ENCODE results near the gene ARL9. TPM values are rescaled to one million over a fixed set of nuclear protein-coding genes. Genes with fewer than 3 reads are reported as not detected.
"Not testable (repeated sequence)": the region's sequence is repeated elsewhere in the genome, so short reads cannot be mapped to it uniquely, and the experiment has no call there.

ARL9 gene, protein sequence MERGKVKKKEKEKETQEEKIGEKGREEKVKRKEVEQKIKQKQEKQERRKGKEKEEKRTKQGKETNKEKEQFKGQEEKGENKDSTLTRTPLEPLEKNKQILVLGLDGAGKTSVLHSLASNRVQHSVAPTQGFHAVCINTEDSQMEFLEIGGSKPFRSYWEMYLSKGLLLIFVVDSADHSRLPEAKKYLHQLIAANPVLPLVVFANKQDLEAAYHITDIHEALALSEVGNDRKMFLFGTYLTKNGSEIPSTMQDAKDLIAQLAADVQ
- 1 to 10 TPM in 2 of 3 donors, under 1 TPM in 1; 0.24 to 1.9 (median 1.5) TPM for polyA plus RNA-seq (ENCODE audit: insufficient read length in 3 of 3)

- DNase-seq (ENCODE audit: low read depth in 3 of 3, low spot score in 2 of 3): peak in 2 of 3 donors; percentile 29 to 33
These were observed at the start of gene ARL9 for GRCh38 chr4:56505269-56506130. Gene ARL9, plus strand, starts transcription at chr4:56505791. Its CDS starts 72 bp downstream, at chr4:56505863.

GRCh38 chr4:56460085-56460484, 45.5 kb upstream of the ARL9 start:
- no peak for DNase-seq (ENCODE audit: low read depth in 3 of 3, low spot score in 2 of 3)

- DNase-seq (ENCODE audit: low read depth in 3 of 3, low spot score in 2 of 3): no peak
These were observed 43.4 kb upstream of the ARL9 start for GRCh38 chr4:56462157-56462556.

GRCh38 chr4:56463711-56464110, 41.9 kb upstream of the ARL9 start:
- no peak for DNase-seq (ENCODE audit: low read depth in 3 of 3, low spot score in 2 of 3)

DNA sequence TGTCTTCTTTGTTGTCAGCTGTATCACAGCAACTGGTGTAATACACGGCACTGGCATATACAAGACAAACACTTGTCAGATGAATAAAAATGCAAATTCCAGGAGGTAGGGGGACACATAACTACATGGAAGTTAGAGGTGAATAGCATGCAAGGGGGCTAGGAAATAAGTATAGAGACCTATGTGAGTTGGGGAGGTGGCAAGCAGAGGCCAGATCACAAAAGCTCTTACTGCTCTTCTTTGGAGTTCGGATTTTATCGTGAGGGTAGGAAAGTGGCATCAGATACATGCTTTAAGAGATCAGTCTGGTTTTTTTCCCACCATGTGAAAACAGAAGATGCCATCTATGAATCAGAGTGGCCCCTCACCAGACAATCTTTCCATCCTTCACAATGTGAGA, 41.0 kb upstream of the ARL9 start:
- DNase-seq (ENCODE audit: low read depth in 3 of 3, low spot score in 2 of 3): no peak

- DNase-seq (ENCODE audit: low read depth in 3 of 3, low spot score in 2 of 3): no peak
These were observed 39.8 kb upstream of the ARL9 start for GRCh38 chr4:56465599-56466295.

DNA sequence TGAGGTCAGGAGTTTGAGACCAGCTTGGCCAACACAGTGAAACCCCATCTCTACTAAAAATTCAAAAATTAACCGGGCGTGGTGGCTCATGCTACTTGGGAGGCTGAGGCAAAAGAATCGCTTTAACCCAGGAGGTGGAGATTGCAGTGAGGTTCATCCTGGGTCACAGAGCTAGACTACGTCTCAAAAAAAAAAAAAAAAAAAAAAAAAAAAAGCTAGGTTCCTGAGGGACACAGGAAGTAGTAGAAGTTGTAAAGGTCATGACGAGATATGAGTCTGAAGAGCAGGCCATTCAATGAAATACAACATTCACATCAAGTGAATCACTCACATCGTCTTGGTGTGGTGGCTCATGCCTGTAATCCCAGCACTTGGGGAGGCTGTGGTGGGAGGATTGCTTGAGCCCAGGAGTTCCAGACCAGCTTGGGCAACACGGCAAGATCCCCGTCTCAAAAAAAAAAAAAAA, 39.3 kb upstream of the ARL9 start:
- DNase-seq (ENCODE audit: low read depth in 3 of 3, low spot score in 2 of 3): not testable (repeated sequence)

- DNase-seq (ENCODE audit: low read depth in 3 of 3, low spot score in 2 of 3): no peak
These were observed 38.7 kb upstream of the ARL9 start for GRCh38 chr4:56466910-56467283.

- peak; percentile 70 to 86 (median 80) for DNase-seq (ENCODE audit: low read depth in 3 of 3, low spot score in 2 of 3)
These were observed 38.1 kb upstream of the ARL9 start, which contains the start of gene SRP72 for GRCh38 chr4:56467284-56468096. Gene SRP72, plus strand, starts transcription at chr4:56467617. Its CDS starts 19 bp downstream, at chr4:56467636.

DNA sequence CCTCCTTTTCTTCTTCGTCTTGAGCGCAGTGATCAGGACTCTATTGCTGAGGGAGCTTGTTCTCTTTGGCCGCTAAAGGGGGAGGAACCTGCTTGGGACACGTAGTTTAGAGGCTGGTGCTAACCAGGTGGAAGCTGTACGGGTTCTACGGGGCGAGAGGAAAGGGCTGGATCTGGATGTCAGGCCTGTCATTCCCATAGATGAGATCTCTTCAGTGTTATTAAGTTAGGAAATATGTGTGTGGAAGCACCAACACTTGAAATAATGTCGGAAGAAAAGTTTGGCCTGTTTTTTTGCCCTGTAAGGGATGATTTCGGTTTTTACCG, 37.5 kb upstream of the ARL9 start:
- peak in 2 of 3 donors; percentile 25 to 27 for DNase-seq (ENCODE audit: low read depth in 3 of 3, low spot score in 2 of 3)

GRCh38 chr4:56469489-56470210, 35.9 kb upstream of the ARL9 start:
- DNase-seq (ENCODE audit: low read depth in 3 of 3, low spot score in 2 of 3): no peak

DNA sequence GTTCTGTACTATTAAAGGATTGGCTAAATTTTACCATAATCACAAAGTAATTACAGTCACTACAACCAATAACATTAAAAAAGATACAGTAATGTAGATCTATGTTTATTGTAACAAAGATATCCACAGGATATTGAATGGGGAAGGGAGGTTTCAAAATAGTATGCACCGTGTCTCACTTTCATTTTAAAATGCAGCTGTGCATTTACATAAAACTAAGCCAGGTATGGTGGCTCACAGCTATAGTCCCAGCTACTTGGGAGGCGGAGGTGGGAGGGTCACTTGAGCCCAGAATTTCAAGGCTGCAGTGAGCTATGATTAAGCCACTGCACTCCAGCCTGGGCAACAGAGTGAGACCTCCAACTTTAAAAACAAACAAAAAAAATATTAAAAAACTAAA, 29.7 kb upstream of the ARL9 start:
- DNase-seq (ENCODE audit: low read depth in 3 of 3, low spot score in 2 of 3): no peak

DNA sequence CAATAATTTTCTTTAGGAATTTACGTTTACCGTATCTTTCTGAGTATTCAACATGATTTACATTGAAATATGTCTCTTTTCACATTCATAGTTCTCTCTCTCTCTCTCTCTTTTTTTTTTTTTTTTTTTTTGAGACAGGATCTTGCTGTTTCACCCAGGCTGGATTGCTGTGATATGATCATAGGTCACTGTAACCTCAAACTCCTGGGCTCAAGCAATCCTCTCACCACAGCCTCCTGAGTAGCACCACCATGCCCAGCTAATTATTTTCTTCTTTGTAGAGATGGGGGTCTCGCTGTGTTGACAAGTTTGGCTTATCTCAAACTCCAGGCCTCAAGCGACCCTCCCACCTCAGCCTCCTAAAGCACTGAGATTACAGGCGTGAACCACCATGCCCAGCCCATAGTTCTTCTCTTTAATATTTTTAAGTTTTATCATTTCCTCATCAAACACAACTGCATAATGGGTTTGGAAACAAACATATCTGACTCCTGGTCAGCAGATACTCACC, 28.3 kb upstream of the ARL9 start:
- DNase-seq (ENCODE audit: low read depth in 3 of 3, low spot score in 2 of 3): no peak

DNA sequence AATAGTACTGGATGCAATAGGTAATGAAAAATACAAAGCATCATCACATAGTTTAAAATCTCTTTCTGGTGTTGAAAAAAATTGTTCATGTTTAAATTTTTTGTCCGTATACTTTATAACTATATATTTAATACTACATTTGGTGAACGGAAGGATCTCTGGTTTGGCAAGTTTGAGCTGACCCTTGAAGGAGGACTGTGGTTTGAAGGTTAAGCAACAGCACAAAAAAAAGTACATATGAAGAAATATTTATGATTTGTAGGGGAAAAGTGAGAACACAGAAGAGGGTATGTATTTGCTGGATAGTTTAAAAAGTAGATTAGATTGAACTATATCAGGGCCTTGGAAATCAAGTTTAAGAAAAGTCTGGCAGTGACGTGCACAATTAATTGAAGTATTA, 24.9 kb upstream of the ARL9 start:
- no peak for DNase-seq (ENCODE audit: low read depth in 3 of 3, low spot score in 2 of 3)

DNA sequence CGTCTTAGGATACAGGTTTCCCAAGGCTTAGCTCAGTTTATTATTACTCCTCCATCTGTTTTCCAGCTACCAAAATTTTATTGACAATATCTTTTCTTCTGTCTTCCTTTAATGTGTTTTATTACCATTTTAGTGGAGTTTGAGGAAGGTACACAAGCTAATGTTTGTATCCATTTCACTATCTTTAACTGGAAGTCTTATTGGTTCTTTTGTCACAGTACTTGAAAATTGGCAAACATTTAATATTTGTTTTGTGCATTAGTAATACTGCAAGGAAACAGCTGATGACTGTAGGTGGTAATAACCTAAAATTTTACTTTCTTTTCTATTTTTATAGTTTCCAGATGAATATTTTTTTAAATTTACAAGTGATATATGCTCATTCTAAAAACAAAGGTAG, 9.3 kb upstream of the ARL9 start:
- no peak for DNase-seq (ENCODE audit: low read depth in 3 of 3, low spot score in 2 of 3)

DNA sequence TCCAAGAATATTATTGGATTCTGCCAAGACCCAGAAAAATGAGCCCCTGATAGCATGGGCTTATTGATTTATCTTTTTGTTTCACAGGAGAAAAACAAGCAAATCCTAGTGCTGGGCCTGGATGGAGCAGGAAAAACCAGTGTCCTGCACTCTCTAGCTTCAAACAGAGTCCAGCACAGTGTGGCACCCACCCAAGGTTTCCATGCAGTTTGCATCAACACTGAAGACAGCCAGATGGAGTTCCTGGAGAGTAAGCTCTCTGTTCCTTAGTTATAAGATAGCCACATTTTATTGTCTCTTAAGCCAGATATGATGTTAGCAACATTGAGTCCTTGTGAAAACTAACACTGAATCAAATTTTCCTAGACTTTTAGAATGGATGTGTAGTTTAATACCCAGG, 5.5 kb downstream of the ARL9 start:
- peak in 1 of 3 donors; percentile 1 for DNase-seq (ENCODE audit: low read depth in 3 of 3, low spot score in 2 of 3)

GRCh38 chr4:56512166-56512565, 6.6 kb downstream of the ARL9 start:
- DNase-seq (ENCODE audit: low read depth in 3 of 3, low spot score in 2 of 3): no peak

DNA sequence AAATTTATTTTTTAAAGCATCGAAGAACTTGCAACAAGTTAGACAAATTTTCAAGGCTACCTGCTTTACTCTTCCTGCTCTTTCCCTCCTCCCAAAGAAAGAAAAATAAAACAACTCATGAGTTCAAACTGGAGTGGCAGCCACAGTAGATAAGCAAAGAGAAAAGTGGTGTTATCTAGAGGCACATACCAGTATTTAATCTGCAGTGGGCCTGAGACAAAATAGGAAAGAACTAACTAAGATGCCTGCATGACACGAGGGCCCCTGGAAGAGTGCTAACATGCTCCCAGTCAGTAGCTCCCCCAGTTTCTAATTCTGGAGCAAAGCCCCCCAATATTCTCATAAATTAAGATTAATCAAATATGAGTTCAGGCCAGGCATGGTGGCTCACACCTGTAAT, 7.9 kb downstream of the ARL9 start:
- no peak for DNase-seq (ENCODE audit: low read depth in 3 of 3, low spot score in 2 of 3)

All from right renal cortex interstitium (tissue), 3 donors.